Effector memory CD8-positive, alpha-beta T cell (primary cell): ENCODE measurements around the gene CSRP3.

Source experiments
- ATAC-seq: fragments of 150-1000 bp; cut with Tn5 transposase; replicated peaks from 2 replicates; pipeline ENCODE4 v1.10.0; 2021; ENCODE audit warnings: mild to moderate bottlenecking, moderate library complexity
- DNase-seq, 3 experiments: peaks; one replicate each; pipeline ENCODE4 v3.0.0; 2021
- H3K27ac Mint-ChIP-seq, 2 donors: one replicate each; pipeline ENCODE4 v1.8.0; 2022; ENCODE audit warnings: mild to moderate bottlenecking in 2 of 2, mixed read lengths in 2 of 2, moderate library complexity in 2 of 2
- H3K27me3 Mint-ChIP-seq, 2 donors: one replicate each; pipeline ENCODE4 v1.8.0; 2022; ENCODE audit warnings: mixed read lengths in 2 of 2
- H3K36me3 Mint-ChIP-seq: one replicate; pipeline ENCODE4 v1.8.0; 2022; ENCODE audit warnings: mild to moderate bottlenecking, moderate library complexity, mixed read lengths; ENCODE audit not compliant: insufficient read depth
- H3K4me1 Mint-ChIP-seq, 2 donors: one replicate each; pipeline ENCODE4 v1.8.0; 2022; ENCODE audit warnings: low read depth in 2 of 2, mixed read lengths in 2 of 2
- H3K4me3 Mint-ChIP-seq, 2 donors: one replicate each; pipeline ENCODE4 v1.8.0; 2022; ENCODE audit warnings: mild to moderate bottlenecking in 2 of 2, mixed read lengths in 2 of 2, moderate library complexity in 2 of 2
- H3K9me3 Mint-ChIP-seq, 2 donors: one replicate each; pipeline ENCODE4 v1.8.0; 2022; ENCODE audit warnings: mixed read lengths in 2 of 2

The CSRP3 gene

DNA sequence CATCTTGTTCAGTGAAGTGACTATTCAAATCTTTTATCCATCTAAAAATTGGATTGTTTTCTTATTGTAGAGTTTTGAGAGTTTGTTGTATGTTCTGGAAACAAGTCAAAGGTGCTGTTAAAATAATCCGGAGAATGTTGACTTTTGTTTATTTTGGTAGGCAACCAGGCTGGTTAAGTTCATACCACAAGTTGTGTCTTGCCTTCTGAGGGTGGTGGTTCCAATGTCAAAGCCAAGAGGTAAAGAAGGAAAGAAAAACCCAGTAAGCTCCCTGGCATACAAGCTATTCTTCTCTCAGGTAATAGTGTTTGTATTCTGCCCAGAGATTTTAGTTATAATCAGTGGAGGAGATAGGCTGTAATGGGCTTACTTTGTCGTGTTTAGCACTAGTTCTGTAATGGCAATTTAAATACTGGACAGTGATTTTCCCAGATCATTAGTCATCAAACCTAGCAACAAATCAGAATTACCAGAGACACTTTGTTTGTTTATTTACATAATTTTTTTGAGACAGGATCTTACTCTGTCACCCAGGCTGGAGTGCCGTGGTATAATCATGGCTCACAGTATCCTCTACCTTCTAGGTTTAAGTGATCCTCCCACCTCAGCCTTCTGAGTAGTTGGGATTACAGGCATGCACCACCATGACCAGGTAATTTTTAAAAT, 15.1 kb upstream of the CSRP3 start:
- H3K27ac Mint-ChIP-seq = no peak overlapping the region
- H3K9me3 Mint-ChIP-seq = no peaks in the 10 kb centered on the region
- no peaks in the 10 kb centered on the region for H3K36me3 Mint-ChIP-seq
- H3K4me1 Mint-ChIP-seq = no peaks in the 10 kb centered on the region
- ATAC-seq (no peak), DNase-seq (no peak)
- peaks cover 18 to 28% of the 10 kb centered on the region in 2 donors for H3K27me3 Mint-ChIP-seq
- H3K4me3 Mint-ChIP-seq = no peak overlapping the region

DNA sequence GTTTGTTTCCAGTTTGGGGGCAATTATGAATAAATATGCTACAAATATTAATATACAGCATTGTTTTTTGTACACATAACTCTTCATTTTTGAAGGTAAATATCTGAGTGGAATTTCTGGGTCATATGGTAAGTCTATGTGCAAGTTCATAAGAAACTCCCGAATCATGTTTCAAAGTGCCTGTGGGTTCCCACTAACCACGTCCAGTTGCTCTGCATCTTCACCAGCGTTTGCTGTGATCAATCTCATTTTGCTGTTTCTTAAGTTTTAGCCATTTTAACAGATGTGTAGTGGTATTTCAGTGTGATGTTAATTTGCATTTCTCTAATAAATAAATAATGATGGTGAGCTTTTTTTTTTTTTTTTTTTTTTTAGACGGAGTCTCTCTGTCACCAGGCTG, 14.2 kb upstream of the CSRP3 start:
- Mint-ChIP-seq H3K4me3 (no peak overlapping the region), H3K4me1 (no peaks in the 10 kb centered on the region), H3K27ac (peak overlapping the region in 1 of 2 donors; percentile 29), H3K27me3 (peaks cover 18 to 31% of the 10 kb centered on the region in 2 donors), H3K9me3 (no peaks in the 10 kb centered on the region), H3K36me3 (no peaks in the 10 kb centered on the region)
- ATAC-seq = no peak
- no peak for DNase-seq

DNA sequence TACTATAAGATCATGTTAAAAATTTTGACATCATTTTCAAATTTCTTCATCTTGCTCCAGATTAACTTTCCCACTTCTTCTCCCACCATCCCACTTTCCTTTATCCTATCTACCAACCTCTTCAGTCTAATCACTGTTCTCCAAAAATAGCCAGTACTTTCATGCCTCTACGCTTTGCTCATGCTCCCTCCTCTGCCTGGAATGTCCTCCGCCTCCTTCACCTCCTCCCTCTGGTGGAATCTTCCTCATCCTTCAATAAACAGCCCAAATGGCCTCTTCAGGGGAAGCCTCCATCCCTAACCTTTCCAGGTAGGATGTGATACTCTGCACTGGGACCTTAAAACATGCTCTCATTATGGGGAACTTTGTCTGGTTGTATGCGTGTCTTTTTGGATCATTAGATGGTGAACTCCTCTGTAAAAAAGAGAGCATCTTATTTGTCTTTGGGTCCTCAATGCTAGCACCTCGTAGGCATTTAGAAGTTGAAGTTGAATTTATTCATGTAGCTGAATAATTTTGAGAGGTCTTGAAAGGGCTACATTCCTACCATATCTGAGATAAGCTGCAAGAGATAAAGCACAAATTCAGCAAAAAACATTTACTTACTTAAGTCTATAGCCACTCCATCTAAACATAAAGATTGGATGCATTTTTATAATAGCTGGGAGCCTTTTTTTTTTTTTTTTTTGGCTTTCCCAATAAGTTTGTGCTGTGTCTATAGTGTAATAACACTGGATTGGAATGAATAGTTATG, 8.0 kb upstream of the CSRP3 start:
- Mint-ChIP-seq H3K36me3 (no peaks in the 10 kb centered on the region), H3K4me1 (no peaks in the 10 kb centered on the region), H3K27ac (no peak overlapping the region), H3K4me3 (no peak overlapping the region), H3K27me3 (peaks cover 40 to 57% of the 10 kb centered on the region in 2 donors), H3K9me3 (no peaks in the 10 kb centered on the region)
- DNase-seq = no peak
- no peak for ATAC-seq

DNA sequence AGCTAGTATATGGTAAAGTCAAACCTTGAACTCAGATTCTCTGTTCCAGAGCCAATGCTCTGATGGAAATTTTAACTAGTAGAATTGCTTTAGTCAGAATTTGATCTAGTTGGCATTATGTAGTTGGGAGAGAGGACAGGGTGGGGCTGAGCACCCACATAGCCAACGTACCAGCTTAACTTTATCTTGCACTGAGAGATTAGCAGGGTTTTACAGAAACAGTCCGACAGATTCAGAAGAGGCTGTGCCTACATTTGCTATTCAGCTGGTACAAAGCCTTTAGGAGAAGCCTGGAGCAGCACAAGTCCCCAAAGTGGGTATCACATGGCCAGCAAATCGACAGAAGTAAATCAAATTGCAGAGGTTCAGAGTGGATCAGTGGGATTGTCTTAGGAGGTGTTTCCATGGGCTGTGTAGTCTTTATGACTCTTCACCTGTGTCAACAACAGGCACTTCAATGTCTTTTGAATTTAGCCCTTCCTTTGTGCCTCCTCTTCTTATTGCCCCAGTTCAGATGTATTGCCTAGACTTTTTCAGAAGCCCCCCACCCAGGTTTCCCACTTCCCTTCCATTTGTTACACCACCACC, 7.3 kb upstream of the CSRP3 start:
- no peak for DNase-seq
- Mint-ChIP-seq H3K36me3 (no peaks in the 10 kb centered on the region), H3K9me3 (no peaks in the 10 kb centered on the region), H3K27ac (no peak overlapping the region), H3K4me3 (no peak overlapping the region), H3K27me3 (peaks cover 35 to 49% of the 10 kb centered on the region in 2 donors), H3K4me1 (no peaks in the 10 kb centered on the region)
- ATAC-seq = no peak

DNA sequence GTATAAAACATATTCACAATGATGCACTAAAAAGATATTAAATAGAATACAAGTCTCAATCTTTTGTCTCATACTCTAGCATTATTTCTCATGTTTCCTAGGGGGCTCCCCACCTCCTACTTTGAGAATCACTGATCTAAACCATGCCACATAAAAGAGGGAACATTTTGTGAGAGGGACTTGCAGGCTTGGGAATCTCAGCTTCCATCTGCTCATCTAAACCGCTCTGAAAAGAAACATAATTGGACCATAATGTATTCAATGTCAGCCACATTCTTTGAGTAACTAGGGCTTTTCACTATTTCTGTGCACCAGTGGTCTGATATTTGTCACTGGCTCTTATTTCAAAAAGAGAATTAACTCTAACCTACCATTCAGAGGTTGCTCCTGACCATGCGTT, 6.4 kb upstream of the CSRP3 start:
- Mint-ChIP-seq H3K4me3 (no peak overlapping the region), H3K36me3 (no peaks in the 10 kb centered on the region), H3K9me3 (no peaks in the 10 kb centered on the region), H3K4me1 (no peaks in the 10 kb centered on the region), H3K27me3 (peaks cover 32 to 45% of the 10 kb centered on the region in 2 donors), H3K27ac (no peak overlapping the region)
- ATAC-seq (no peak), DNase-seq (no peak)

DNA sequence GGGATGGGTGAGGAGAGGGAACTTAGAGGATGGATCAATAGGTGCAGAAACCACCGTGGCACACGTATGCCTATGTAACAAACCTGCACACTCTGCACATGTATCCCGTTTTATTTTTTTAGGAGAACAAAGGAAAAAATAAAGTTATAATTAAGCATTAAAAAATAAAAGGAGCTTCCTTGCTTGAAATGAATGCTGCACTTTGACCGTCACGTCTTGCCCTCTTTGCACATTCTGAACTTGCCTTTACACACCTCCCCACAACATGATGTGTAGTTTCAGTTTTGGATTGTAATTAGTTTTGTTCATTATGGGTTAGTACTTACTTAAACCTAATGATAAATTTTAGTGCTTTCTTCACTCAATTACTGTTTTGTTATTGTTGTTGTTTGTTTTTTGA, 3.1 kb upstream of the CSRP3 start:
- no peak overlapping the region for H3K4me3 Mint-ChIP-seq
- no peak for DNase-seq
- no peak overlapping the region for H3K27ac Mint-ChIP-seq
- no peaks in the 10 kb centered on the region for H3K4me1 Mint-ChIP-seq
- no peaks in the 10 kb centered on the region for H3K9me3 Mint-ChIP-seq
- no peaks in the 10 kb centered on the region for H3K36me3 Mint-ChIP-seq
- ATAC-seq = no peak
- peaks cover 28 to 34% of the 10 kb centered on the region in 2 donors for H3K27me3 Mint-ChIP-seq

DNA sequence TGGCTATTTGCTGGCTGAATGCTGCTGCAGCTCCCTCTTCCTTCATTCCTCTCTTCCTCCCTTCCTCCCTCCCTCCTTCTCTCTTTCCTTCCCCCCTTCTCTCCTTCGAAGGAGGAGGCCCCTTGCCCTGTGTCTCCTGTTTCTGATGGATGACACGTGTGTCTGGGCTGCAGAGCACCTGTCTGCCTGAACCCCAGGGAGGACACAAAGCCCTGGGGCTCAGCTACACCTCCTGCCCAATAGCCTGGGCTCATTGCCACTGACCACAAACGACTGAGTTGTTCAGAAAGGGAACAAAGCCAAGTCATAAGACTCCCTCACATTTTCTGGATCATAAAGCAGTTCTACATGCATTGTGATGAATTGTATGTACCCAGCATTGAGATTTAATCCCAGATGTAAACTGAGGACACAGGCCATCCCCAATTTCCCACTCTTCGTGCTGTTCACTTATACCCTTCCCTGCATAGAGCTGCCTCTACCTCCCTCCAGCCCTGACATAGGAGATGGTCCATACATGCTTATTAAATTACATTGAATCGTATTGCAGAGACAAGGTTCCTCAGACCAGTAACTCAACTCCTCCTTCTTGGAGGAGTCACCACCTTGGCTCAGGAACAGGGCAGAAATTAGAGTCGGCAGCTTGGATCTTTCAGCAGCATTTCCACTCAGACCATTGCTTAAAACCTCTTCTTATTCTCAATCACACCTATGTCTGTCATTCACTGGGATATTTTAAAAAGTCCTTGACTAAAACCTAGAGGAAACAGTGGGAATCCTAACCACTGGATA, 1.2 kb downstream of the CSRP3 start:
- DNase-seq = no peak
- no peaks in the 10 kb centered on the region for H3K4me1 Mint-ChIP-seq
- H3K9me3 Mint-ChIP-seq = no peaks in the 10 kb centered on the region
- H3K27ac Mint-ChIP-seq = no peak overlapping the region
- H3K27me3 Mint-ChIP-seq = peaks cover 7 to 8% of the 10 kb centered on the region in 2 donors
- ATAC-seq = no peak
- no peak overlapping the region for H3K4me3 Mint-ChIP-seq
- H3K36me3 Mint-ChIP-seq = no peaks in the 10 kb centered on the region

DNA sequence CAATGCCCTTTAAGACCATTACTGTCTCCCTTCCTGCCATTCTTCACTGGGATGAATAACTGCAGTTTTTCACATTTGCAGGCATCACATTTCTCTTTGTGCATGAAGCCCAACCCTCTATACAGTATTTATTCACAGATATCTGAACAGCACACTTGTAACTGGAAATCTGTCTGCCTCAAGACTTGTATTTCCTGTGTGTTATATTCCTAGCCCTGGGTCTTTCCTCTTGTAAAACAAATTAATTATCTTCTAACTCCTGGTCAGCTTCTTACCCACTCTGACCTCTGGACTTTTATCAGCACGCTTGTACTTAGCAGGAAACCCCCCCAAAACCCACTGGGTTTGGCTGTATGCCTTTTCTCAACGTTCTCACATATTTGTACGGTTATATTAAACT, 2.0 kb downstream of the CSRP3 start:
- H3K9me3 Mint-ChIP-seq = no peaks in the 10 kb centered on the region
- H3K4me1 Mint-ChIP-seq = no peaks in the 10 kb centered on the region
- H3K4me3 Mint-ChIP-seq = no peak overlapping the region
- H3K36me3 Mint-ChIP-seq = no peaks in the 10 kb centered on the region
- peaks cover 7 to 8% of the 10 kb centered on the region in 2 donors for H3K27me3 Mint-ChIP-seq
- DNase-seq = no peak
- no peak for ATAC-seq
- H3K27ac Mint-ChIP-seq = no peak overlapping the region

DNA sequence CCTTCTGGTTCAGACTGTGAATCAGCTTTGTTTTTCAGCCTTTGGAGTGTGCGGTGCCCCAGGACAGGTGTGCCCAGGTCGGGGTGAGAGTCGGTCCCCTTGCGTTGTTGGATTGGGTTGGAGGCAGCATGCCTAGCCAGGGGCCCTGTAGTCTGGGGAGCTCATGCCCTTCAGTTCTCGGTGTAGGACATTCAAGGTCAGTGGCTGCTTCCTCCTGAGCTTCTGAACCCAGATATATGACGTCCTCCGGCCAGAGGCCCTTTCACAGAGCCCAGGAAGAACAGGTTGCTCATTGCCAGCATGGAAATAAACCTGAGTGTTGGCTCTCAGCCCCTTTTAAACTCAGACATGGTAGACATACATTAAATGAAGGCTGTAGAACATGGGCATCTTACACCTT, 2.7 kb downstream of the CSRP3 start:
- H3K27me3 Mint-ChIP-seq = peaks cover 7 to 8% of the 10 kb centered on the region in 2 donors
- no peaks in the 10 kb centered on the region for H3K9me3 Mint-ChIP-seq
- DNase-seq = no peak
- no peak overlapping the region for H3K4me3 Mint-ChIP-seq
- no peak for ATAC-seq
- H3K27ac Mint-ChIP-seq = no peak overlapping the region
- no peaks in the 10 kb centered on the region for H3K36me3 Mint-ChIP-seq
- H3K4me1 Mint-ChIP-seq = no peaks in the 10 kb centered on the region

DNA sequence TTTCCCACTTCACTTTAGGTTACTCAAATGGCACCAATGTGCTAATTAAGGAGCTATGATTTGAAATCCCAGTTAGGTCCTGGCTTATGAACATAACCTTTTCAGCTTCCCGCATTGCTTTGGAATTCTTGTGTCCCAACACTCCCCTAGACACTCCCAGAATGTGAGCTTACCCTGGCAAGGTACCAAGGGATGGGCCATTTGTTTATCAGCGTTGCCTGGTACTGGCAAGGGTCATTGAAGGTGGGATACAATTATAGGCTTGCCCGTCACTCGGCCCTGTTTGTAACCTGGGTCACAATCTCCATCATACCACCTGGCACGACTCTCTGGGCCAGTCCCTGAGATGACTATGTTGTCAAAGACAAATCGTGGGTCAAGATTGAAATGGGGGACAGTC, 5.4 kb downstream of the CSRP3 start:
- Mint-ChIP-seq H3K9me3 (no peaks in the 10 kb centered on the region), H3K36me3 (no peaks in the 10 kb centered on the region), H3K27ac (no peak overlapping the region), H3K4me3 (no peak overlapping the region), H3K4me1 (no peaks in the 10 kb centered on the region), H3K27me3 (peaks cover 0 to 8% of the 10 kb centered on the region in 2 donors)
- DNase-seq = no peak
- no peak for ATAC-seq

DNA sequence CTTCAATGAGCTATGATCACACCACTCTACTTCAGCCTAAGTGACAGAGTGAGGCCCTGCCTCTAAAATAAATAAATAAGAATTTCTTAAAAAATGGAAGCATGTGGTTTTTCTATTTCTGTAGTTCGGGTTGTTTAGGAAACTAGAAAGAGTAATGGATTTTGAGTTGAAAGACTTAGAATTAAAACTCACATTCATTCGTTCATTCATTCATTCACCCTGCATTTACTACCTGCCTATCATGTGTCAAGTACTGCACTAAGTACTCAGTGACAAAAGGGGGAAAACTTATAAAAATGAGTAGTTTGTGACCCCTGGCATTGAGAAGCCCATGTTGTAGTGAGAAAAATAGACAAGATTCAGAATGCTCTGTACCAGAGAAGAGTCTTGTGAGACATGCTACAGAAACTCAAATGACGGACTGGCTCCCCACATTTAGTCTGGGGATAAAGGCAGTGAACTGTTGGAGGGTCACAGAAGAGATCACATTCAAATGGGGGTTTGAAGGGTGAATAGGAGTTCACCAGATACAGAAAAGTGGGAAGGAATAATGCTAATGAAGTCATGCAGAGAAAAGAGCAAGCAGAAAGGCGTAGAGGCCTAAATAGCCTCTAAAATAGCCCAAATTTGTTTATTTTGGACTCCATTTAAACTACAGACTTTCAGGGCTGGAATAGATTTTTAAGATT, 7.0 kb downstream of the CSRP3 start:
- Mint-ChIP-seq H3K27ac (no peak overlapping the region), H3K4me3 (no peak overlapping the region), H3K4me1 (no peaks in the 10 kb centered on the region), H3K36me3 (no peaks in the 10 kb centered on the region), H3K27me3 (peaks cover 0 to 8% of the 10 kb centered on the region in 2 donors), H3K9me3 (no peaks in the 10 kb centered on the region)
- ATAC-seq (no peak), DNase-seq (no peak)

DNA sequence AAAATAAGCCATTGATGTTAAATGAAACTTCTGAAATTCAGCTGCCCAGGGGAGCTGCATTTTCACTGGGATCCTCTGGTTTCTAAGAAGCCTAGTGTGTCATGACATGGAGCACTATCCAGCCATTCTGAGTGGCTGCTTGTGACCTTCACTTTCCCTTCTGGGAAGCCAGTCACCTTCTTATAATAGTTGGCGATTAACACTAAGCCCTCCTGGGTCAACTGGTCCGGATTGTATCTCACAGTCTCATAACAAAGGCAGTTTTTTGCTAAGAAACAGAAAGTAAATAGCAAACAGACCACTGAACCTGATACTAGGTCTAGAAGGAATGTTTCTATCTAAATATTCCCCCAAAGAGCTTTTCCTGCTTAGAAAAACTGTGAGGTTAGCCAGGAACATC, 7.9 kb downstream of the CSRP3 start:
- no peaks in the 10 kb centered on the region for H3K9me3 Mint-ChIP-seq
- ATAC-seq (no peak), DNase-seq (no peak)
- peaks cover 0 to under 1% of the 10 kb centered on the region in 2 donors for H3K27me3 Mint-ChIP-seq
- no peaks in the 10 kb centered on the region for H3K36me3 Mint-ChIP-seq
- H3K27ac Mint-ChIP-seq = no peak overlapping the region
- no peaks in the 10 kb centered on the region for H3K4me1 Mint-ChIP-seq
- no peak overlapping the region for H3K4me3 Mint-ChIP-seq

DNA sequence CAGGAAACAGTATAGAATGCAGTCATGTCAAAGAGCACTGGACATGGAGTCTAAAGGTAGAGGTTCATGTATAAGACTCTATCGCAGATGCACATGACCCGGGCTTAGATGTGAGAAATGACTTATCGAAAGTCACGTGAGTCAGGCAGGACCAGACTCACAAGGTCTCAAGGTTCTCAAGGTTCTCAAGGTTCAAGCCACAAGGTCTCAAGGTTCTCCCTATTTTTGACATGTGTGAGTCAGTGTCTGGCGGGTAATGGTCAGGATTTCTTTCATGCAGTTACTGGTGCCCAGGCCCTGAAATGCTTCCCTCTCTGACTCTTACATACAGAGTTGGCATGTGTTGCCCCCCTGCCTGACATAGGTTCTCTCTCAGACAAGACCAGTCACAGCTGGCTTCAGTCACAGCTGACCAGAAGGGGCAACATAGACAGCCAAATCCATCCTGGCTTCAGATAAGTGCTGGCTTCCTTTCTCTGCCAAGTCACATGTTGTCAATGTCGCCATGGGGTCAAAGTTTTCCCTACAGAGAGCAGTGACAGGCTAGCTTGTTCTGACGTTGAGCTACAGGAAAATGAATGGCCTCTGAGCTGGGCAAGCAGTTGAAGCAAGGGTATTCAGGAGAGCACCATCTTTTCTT, 10.1 kb downstream of the CSRP3 start:
- H3K27ac Mint-ChIP-seq = no peak overlapping the region
- H3K4me3 Mint-ChIP-seq = no peak overlapping the region
- no peaks in the 10 kb centered on the region for H3K9me3 Mint-ChIP-seq
- ATAC-seq = no peak
- H3K36me3 Mint-ChIP-seq = no peaks in the 10 kb centered on the region
- no peaks in the 10 kb centered on the region for H3K4me1 Mint-ChIP-seq
- DNase-seq = no peak
- H3K27me3 Mint-ChIP-seq = no peaks in the 10 kb centered on the region
